HEK293 (cell line): ENCODE results near the gene DIS3L.

Source experiments
- GFI1B ChIP-seq: fragments of 450-650 bp; formaldehyde crosslinking; IDR thresholded peaks from 2 replicates; pipeline ENCODE4 v1.5.1; 2016; ENCODE audit warnings: missing biosample characterization, missing genetic modification characterization
- KLF16 ChIP-seq: fragments of 450-650 bp; formaldehyde crosslinking; IDR thresholded peaks from 2 replicates; pipeline ENCODE4 v1.5.1; 2017; ENCODE audit warnings: missing biosample characterization, missing genetic modification characterization
- MEIS1 ChIP-seq: sonication (generic); formaldehyde crosslinking; IDR thresholded peaks from 2 replicates; pipeline ENCODE4 v1.8.1; 2022; ENCODE audit warnings: missing genetic modification reagents, mild to moderate bottlenecking, borderline replicate concordance
- OSR2 ChIP-seq: fragments of 450-650 bp; formaldehyde crosslinking; IDR thresholded peaks from 2 replicates; pipeline ENCODE4 v1.5.1; 2016; ENCODE audit warnings: missing biosample characterization, missing genetic modification characterization
- WT1 ChIP-seq: fragments of 450-650 bp; formaldehyde crosslinking; IDR thresholded peaks from 2 replicates; pipeline ENCODE4 v1.5.1; 2016; ENCODE audit warnings: missing biosample characterization, missing genetic modification characterization
- ZBTB7A ChIP-seq: fragments of 450-650 bp; formaldehyde crosslinking; IDR thresholded peaks from 2 replicates; pipeline ENCODE4 v1.5.1; 2016; ENCODE audit warnings: low read depth, missing biosample characterization, missing genetic modification characterization
- ZFP37 ChIP-seq: fragments of 450-650 bp; formaldehyde crosslinking; IDR thresholded peaks from 2 replicates; pipeline ENCODE4 v1.5.1; 2016; ENCODE audit warnings: missing biosample characterization, missing genetic modification characterization
- ZNF146 ChIP-seq: fragments of 450-650 bp; formaldehyde crosslinking; IDR thresholded peaks from 2 replicates; pipeline ENCODE4 v1.5.1; 2016; ENCODE audit warnings: missing biosample characterization, missing genetic modification characterization
- ZNF155 ChIP-seq: fragments of 450-650 bp; formaldehyde crosslinking; IDR thresholded peaks from 2 replicates; pipeline ENCODE4 v1.5.1; 2016; ENCODE audit warnings: missing biosample characterization, missing genetic modification characterization
- ZNF341 ChIP-seq: fragments of 450-650 bp; formaldehyde crosslinking; IDR thresholded peaks from 2 replicates; pipeline ENCODE4; 2016; ENCODE audit warnings: low read depth, missing biosample characterization, missing genetic modification characterization
- ZNF350 ChIP-seq: fragments of 450-650 bp; formaldehyde crosslinking; IDR thresholded peaks from 2 replicates; pipeline ENCODE4 v1.5.0; 2017; ENCODE audit warnings: missing biosample characterization, mild to moderate bottlenecking, missing genetic modification characterization
- ZNF37A ChIP-seq: fragments of 450-650 bp; IDR thresholded peaks from 2 replicates; pipeline ENCODE4 v1.5.1; 2018; ENCODE audit warnings: missing biosample characterization, missing genetic modification characterization
- ZNF521 ChIP-seq: fragments of 450-650 bp; formaldehyde crosslinking; IDR thresholded peaks from 2 replicates; pipeline ENCODE4 v1.5.1; 2017; ENCODE audit warnings: missing biosample characterization, mild to moderate bottlenecking, missing genetic modification characterization
- ZNF585B ChIP-seq: fragments of 450-650 bp; formaldehyde crosslinking; IDR thresholded peaks from 2 replicates; pipeline ENCODE4 v1.5.1; 2016; ENCODE audit warnings: missing biosample characterization, missing genetic modification characterization
- ZNF747 ChIP-seq: fragments of 450-650 bp; formaldehyde crosslinking; IDR thresholded peaks from 2 replicates; pipeline ENCODE4 v1.5.1; 2016; ENCODE audit warnings: missing biosample characterization, missing genetic modification characterization
- TF ChIP-seq, protein P1 (sequence below): fragments of 450-650 bp; formaldehyde crosslinking; IDR thresholded peaks from 2 replicates; pipeline ENCODE4 v1.5.1; 2016; ENCODE audit warnings: missing biosample characterization, missing genetic modification characterization, borderline replicate concordance
- TF ChIP-seq, protein P2 (sequence below): sonication (generic); formaldehyde crosslinking; IDR thresholded peaks from 2 replicates; pipeline ENCODE4 v1.8.1; 2022; ENCODE audit warnings: mild to moderate bottlenecking, moderate library complexity, missing genetic modification reagents
- TF ChIP-seq, protein P3 (sequence below): fragments of 450-650 bp; formaldehyde crosslinking; IDR thresholded peaks from 2 replicates; pipeline ENCODE4 v1.5.1; 2016; ENCODE audit warnings: missing biosample characterization, missing genetic modification characterization
- TF ChIP-seq, protein P4 (sequence below): fragments of 450-650 bp; formaldehyde crosslinking; IDR thresholded peaks from 2 replicates; pipeline ENCODE4 v1.5.1; 2016; ENCODE audit warnings: missing biosample characterization, missing genetic modification characterization
- TF ChIP-seq, protein P5 (sequence below): IDR thresholded peaks from 2 replicates; pipeline ENCODE4 v1.6.1; 2011; ENCODE audit warnings: mild to moderate bottlenecking, low read depth, low read length, borderline replicate concordance
- TF ChIP-seq, protein P6 (sequence below): fragments of 450-650 bp; formaldehyde crosslinking; optimal IDR thresholded peaks from 2 replicates; pipeline ENCODE3; 2016; ENCODE audit warnings: missing biosample characterization, mild to moderate bottlenecking, missing genetic modification characterization
- TF ChIP-seq, protein P7 (sequence below): fragments of 450-650 bp; formaldehyde crosslinking; IDR thresholded peaks from 2 replicates; pipeline ENCODE4 v1.5.1; 2016; ENCODE audit warnings: missing biosample characterization, missing genetic modification characterization
- TF ChIP-seq, protein P8 (sequence below): fragments of 450-650 bp; formaldehyde crosslinking; IDR thresholded peaks from 2 replicates; pipeline ENCODE4 v1.5.1; 2016; ENCODE audit warnings: missing biosample characterization, missing genetic modification characterization, low read depth
- TF ChIP-seq, protein P9 (sequence below): fragments of 450-650 bp; formaldehyde crosslinking; IDR thresholded peaks from 2 replicates; pipeline ENCODE4 v1.5.1; 2016; ENCODE audit warnings: missing biosample characterization, missing genetic modification characterization

Gene DIS3L

DNA sequence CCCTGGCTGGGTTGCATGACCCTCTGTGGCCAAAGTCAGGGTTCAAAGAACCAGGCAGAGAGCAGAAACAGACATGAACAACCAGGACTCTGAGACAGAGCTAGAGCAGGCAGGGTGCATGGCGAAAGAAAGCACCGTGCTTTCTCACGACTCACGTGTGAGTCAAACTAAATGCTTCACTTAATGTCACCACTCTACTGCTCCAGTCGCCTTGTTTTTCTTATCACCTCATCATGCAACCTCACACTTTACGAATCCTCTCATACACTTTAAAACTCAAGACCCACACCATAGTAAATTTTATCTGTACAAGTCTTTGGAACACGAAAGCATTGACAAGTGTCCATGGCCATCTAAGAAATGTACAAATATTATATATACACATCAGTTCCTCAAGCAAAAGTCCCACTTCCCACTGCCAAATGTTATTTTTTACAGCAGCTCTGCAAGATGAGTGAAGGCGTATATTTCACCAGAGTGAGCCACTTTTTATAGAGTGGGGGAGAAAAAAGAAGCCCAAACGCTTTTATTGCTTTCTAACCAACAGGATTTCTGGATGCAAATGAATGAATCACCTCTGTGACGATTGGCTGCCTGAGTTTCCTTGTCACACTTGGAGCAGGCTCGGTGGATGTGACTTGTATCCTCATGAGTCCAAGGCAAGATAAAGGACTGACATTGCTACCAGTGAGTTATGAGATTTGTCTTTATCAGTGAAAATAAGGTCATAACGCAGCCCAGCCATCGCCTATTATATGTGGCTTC is 23.9 kb upstream of the DIS3L start (continued):
- TF ChIP-seq, protein P1, sequence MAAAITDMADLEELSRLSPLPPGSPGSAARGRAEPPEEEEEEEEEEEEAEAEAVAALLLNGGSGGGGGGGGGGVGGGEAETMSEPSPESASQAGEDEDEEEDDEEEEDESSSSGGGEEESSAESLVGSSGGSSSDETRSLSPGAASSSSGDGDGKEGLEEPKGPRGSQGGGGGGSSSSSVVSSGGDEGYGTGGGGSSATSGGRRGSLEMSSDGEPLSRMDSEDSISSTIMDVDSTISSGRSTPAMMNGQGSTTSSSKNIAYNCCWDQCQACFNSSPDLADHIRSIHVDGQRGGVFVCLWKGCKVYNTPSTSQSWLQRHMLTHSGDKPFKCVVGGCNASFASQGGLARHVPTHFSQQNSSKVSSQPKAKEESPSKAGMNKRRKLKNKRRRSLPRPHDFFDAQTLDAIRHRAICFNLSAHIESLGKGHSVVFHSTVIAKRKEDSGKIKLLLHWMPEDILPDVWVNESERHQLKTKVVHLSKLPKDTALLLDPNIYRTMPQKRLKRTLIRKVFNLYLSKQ, result no peak
- TF ChIP-seq, protein P2, sequence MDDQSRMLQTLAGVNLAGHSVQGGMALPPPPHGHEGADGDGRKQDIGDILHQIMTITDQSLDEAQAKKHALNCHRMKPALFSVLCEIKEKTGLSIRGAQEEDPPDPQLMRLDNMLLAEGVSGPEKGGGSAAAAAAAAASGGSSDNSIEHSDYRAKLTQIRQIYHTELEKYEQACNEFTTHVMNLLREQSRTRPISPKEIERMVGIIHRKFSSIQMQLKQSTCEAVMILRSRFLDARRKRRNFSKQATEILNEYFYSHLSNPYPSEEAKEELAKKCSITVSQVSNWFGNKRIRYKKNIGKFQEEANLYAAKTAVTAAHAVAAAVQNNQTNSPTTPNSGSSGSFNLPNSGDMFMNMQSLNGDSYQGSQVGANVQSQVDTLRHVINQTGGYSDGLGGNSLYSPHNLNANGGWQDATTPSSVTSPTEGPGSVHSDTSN (CRISPR knock-in tag), result no peak
- TF ChIP-seq, protein P3, sequence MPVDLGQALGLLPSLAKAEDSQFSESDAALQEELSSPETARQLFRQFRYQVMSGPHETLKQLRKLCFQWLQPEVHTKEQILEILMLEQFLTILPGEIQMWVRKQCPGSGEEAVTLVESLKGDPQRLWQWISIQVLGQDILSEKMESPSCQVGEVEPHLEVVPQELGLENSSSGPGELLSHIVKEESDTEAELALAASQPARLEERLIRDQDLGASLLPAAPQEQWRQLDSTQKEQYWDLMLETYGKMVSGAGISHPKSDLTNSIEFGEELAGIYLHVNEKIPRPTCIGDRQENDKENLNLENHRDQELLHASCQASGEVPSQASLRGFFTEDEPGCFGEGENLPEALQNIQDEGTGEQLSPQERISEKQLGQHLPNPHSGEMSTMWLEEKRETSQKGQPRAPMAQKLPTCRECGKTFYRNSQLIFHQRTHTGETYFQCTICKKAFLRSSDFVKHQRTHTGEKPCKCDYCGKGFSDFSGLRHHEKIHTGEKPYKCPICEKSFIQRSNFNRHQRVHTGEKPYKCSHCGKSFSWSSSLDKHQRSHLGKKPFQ (tag by site-specific recombination), result peak; percentile 87
- TF ChIP-seq ZNF155 (tag by site-specific recombination), result no peak
- 0 out of 2 replicates have a peak, but pooled peaks have one; percentile 57 for TF ChIP-seq WT1 (tag by site-specific recombination)
- TF ChIP-seq, protein P4, sequence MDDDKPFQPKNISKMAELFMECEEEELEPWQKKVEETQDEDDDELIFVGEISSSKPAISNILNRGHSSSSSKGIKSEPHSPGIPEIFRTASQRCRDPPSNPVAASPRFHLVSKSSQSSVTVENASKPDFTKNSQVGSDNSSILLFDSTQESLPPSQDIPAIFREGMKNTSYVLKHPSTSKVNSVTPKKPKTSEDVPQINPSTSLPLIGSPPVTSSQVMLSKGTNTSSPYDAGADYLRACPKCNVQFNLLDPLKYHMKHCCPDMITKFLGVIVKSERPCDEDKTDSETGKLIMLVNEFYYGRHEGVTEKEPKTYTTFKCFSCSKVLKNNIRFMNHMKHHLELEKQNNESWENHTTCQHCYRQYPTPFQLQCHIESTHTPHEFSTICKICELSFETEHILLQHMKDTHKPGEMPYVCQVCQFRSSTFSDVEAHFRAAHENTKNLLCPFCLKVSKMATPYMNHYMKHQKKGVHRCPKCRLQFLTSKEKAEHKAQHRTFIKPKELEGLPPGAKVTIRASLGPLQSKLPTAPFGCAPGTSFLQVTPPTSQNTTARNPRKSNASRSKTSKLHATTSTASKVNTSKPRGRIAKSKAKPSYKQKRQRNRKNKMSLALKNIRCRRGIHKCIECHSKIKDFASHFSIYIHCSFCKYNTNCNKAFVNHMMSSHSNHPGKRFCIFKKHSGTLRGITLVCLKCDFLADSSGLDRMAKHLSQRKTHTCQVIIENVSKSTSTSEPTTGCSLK (tag by site-specific recombination), result no peak
- TF ChIP-seq, protein P5, sequence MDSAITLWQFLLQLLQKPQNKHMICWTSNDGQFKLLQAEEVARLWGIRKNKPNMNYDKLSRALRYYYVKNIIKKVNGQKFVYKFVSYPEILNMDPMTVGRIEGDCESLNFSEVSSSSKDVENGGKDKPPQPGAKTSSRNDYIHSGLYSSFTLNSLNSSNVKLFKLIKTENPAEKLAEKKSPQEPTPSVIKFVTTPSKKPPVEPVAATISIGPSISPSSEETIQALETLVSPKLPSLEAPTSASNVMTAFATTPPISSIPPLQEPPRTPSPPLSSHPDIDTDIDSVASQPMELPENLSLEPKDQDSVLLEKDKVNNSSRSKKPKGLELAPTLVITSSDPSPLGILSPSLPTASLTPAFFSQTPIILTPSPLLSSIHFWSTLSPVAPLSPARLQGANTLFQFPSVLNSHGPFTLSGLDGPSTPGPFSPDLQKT, result no peak
- no peak for TF ChIP-seq GFI1B (tag by site-specific recombination)
- TF ChIP-seq ZFP37 (tag by site-specific recombination), result peak; percentile 65; the same call in 1 of the 2 replicates
- TF ChIP-seq ZNF585B (tag by site-specific recombination), result no peak
- no peak for TF ChIP-seq ZBTB7A (tag by site-specific recombination)
- TF ChIP-seq KLF16 (tag by site-specific recombination), result peak; percentile 72
- TF ChIP-seq, protein P6, sequence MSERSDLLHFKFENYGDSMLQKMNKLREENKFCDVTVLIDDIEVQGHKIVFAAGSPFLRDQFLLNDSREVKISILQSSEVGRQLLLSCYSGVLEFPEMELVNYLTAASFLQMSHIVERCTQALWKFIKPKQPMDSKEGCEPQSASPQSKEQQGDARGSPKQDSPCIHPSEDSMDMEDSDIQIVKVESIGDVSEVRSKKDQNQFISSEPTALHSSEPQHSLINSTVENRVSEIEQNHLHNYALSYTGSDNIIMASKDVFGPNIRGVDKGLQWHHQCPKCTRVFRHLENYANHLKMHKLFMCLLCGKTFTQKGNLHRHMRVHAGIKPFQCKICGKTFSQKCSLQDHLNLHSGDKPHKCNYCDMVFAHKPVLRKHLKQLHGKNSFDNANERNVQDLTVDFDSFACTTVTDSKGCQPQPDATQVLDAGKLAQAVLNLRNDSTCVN (tag by site-specific recombination), result no peak
- peak; percentile 76 for TF ChIP-seq OSR2 (tag by site-specific recombination)
- no peak for TF ChIP-seq ZNF146 (tag by site-specific recombination)
- no peak for TF ChIP-seq ZNF350 (tag by site-specific recombination)
- TF ChIP-seq MEIS1 (CRISPR knock-in tag), result no peak
- TF ChIP-seq, protein P7, sequence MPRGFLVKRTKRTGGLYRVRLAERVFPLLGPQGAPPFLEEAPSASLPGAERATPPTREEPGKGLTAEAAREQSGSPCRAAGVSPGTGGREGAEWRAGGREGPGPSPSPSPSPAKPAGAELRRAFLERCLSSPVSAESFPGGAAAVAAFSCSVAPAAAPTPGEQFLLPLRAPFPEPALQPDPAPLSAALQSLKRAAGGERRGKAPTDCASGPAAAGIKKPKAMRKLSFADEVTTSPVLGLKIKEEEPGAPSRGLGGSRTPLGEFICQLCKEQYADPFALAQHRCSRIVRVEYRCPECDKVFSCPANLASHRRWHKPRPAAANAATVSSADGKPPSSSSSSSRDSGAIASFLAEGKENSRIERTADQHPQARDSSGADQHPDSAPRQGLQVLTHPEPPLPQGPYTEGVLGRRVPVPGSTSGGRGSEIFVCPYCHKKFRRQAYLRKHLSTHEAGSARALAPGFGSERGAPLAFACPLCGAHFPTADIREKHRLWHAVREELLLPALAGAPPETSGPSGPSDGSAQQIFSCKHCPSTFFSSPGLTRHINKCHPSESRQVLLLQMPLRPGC (tag by site-specific recombination), result peak; percentile 75; the same call in 1 of the 2 replicates
- TF ChIP-seq, protein P8, sequence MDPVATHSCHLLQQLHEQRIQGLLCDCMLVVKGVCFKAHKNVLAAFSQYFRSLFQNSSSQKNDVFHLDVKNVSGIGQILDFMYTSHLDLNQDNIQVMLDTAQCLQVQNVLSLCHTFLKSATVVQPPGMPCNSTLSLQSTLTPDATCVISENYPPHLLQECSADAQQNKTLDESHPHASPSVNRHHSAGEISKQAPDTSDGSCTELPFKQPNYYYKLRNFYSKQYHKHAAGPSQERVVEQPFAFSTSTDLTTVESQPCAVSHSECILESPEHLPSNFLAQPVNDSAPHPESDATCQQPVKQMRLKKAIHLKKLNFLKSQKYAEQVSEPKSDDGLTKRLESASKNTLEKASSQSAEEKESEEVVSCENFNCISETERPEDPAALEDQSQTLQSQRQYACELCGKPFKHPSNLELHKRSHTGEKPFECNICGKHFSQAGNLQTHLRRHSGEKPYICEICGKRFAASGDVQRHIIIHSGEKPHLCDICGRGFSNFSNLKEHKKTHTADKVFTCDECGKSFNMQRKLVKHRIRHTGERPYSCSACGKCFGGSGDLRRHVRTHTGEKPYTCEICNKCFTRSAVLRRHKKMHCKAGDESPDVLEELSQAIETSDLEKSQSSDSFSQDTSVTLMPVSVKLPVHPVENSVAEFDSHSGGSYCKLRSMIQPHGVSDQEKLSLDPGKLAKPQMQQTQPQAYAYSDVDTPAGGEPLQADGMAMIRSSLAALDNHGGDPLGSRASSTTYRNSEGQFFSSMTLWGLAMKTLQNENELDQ (tag by site-specific recombination), result no peak
- no peak for TF ChIP-seq ZNF521 (tag by site-specific recombination)
- TF ChIP-seq, protein P9, sequence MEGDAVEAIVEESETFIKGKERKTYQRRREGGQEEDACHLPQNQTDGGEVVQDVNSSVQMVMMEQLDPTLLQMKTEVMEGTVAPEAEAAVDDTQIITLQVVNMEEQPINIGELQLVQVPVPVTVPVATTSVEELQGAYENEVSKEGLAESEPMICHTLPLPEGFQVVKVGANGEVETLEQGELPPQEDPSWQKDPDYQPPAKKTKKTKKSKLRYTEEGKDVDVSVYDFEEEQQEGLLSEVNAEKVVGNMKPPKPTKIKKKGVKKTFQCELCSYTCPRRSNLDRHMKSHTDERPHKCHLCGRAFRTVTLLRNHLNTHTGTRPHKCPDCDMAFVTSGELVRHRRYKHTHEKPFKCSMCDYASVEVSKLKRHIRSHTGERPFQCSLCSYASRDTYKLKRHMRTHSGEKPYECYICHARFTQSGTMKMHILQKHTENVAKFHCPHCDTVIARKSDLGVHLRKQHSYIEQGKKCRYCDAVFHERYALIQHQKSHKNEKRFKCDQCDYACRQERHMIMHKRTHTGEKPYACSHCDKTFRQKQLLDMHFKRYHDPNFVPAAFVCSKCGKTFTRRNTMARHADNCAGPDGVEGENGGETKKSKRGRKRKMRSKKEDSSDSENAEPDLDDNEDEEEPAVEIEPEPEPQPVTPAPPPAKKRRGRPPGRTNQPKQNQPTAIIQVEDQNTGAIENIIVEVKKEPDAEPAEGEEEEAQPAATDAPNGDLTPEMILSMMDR, result no peak
- TF ChIP-seq ZNF747 (tag by site-specific recombination), result no peak
- TF ChIP-seq ZNF37A (tag by site-specific recombination), result no peak; the same call in 1 of the 2 replicates
- TF ChIP-seq ZNF341, result 0 out of 2 replicates have a peak, but pooled peaks have one; percentile 42
